Measurements from ENCODE around the gene MLLT6. TPM values are rescaled to one million over a fixed set of nuclear protein-coding genes. Genes with fewer than 3 reads are reported as not detected.
A peak's percentile ranks its signal among the peaks of the same experiment; 100 is the strongest.

MLLT6 gene
- total and polyA plus RNA-seq, 2 of the 13 experiments (the other 11 are each of a cell fraction or from before 2014, with no cell fraction given) = 50.7 to 69.5 TPM

DNA sequence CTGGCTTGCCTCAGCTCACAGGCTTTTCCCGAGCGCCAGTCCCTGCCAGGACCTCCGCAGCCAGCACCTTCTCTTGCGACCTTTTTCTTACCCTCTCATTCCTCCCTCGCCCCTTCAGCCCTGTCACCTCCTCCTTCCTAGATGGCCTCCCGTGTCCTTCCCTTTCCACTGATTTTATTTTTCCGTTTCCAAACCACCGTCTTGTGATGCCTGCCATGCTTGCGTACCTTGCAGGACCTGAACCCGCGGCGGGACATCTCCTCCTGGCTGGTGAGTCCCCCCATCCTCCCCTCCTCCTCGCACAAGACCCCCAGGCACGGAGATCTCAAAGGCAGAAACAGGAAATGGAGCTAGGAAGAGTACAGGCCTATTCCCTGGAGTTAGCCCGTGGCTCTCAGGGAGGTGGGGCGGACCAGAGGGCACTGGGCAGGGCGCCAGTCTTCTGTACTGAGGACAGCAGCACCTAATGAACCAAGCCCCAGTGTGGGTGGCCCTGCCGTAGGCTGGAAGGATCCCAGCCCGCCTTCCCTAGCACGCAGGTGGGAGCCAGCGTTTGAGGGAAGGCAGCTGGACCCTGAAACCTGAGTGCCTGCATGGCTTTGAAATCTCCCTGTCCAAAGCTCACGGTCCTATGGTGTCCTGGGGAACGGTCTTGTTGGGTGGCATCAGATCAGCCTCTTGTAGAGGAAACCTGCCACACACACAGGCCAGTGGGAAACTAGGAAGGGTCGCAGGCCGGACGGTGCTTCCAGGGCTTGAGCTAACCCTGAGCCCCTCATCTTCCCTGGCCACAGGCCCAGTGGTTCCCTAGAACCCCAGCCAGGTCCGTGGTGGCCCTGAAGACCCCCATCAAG is 25.7 kb downstream of the MLLT6 start (continued):
- no peak for TF ChIP-seq ZNF567 (CRISPR knock-in tag; IDR thresholded peaks at IDR 0.05; ENCODE audit: borderline replicate concordance)
- TF ChIP-seq GATA4 (IDR thresholded peaks at IDR 0.05; ENCODE audit: borderline replicate concordance, low read depth) = peak; percentile 4; the same call in 1 of the 2 replicates
- TF ChIP-seq, protein P1, sequence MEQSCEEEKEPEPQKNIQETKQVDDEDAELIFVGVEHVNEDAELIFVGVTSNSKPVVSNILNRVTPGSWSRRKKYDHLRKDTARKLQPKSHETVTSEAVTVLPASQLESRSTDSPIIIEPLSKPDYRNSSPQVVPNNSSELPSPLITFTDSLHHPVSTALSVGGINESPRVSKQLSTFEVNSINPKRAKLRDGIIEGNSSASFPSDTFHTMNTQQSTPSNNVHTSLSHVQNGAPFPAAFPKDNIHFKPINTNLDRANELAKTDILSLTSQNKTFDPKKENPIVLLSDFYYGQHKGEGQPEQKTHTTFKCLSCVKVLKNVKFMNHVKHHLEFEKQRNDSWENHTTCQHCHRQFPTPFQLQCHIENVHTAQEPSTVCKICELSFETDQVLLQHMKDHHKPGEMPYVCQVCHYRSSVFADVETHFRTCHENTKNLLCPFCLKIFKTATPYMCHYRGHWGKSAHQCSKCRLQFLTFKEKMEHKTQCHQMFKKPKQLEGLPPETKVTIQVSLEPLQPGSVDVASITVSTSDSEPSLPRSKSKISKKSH (CRISPR knock-in tag; IDR thresholded peaks at IDR 0.05; ENCODE audit: borderline replicate concordance) = peak; percentile 70
- 0 out of 2 replicates have a peak, but pooled peaks have one; percentile 70 for TF ChIP-seq ARHGAP35 (CRISPR knock-in tag; IDR thresholded peaks at IDR 0.05; ENCODE audit: borderline replicate concordance)
- TF ChIP-seq, protein P2, sequence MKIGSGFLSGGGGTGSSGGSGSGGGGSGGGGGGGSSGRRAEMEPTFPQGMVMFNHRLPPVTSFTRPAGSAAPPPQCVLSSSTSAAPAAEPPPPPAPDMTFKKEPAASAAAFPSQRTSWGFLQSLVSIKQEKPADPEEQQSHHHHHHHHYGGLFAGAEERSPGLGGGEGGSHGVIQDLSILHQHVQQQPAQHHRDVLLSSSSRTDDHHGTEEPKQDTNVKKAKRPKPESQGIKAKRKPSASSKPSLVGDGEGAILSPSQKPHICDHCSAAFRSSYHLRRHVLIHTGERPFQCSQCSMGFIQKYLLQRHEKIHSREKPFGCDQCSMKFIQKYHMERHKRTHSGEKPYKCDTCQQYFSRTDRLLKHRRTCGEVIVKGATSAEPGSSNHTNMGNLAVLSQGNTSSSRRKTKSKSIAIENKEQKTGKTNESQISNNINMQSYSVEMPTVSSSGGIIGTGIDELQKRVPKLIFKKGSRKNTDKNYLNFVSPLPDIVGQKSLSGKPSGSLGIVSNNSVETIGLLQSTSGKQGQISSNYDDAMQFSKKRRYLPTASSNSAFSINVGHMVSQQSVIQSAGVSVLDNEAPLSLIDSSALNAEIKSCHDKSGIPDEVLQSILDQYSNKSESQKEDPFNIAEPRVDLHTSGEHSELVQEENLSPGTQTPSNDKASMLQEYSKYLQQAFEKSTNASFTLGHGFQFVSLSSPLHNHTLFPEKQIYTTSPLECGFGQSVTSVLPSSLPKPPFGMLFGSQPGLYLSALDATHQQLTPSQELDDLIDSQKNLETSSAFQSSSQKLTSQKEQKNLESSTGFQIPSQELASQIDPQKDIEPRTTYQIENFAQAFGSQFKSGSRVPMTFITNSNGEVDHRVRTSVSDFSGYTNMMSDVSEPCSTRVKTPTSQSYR (CRISPR knock-in tag; IDR thresholded peaks at IDR 0.05; ENCODE audit: borderline replicate concordance) = no peak; the same call in 1 of the 2 replicates
- no peak for TF ChIP-seq ZFP82 (CRISPR knock-in tag; IDR thresholded peaks at IDR 0.05; ENCODE audit: borderline replicate concordance)
- peak; percentile 85 for TF ChIP-seq REPIN1 (CRISPR knock-in tag; IDR thresholded peaks at IDR 0.05; ENCODE audit: borderline replicate concordance, low read depth)
- peak; percentile 72 for TF ChIP-seq ZBTB7B (CRISPR knock-in tag; IDR thresholded peaks at IDR 0.05)
- peak; percentile 93 for TF ChIP-seq ZSCAN9 (CRISPR knock-in tag; IDR thresholded peaks at IDR 0.05; ENCODE audit: borderline replicate concordance)
- TF ChIP-seq ZNF530 (CRISPR knock-in tag; IDR thresholded peaks at IDR 0.05; ENCODE audit: low read depth) = no peak
- TF ChIP-seq GATAD2A (CRISPR knock-in tag; IDR thresholded peaks at IDR 0.05) = peak; percentile 69
- peak; percentile 84; the same call in 1 of the 2 replicates for TF ChIP-seq ZC3H4 (CRISPR knock-in tag; IDR thresholded peaks at IDR 0.05; ENCODE audit: borderline replicate concordance)
- TF ChIP-seq ETV5 (CRISPR knock-in tag; IDR thresholded peaks at IDR 0.05; ENCODE audit: borderline replicate concordance) = peak; percentile 63; the same call in 1 of the 2 replicates
- no peak for TF ChIP-seq FOXO4 (CRISPR knock-in tag; conservative IDR thresholded peaks at IDR 0.05)
- no peak for TF ChIP-seq ZNF512 (CRISPR knock-in tag; IDR thresholded peaks at IDR 0.05)
- TF ChIP-seq KDM5A (IDR thresholded peaks at IDR 0.05; ENCODE audit: borderline replicate concordance, low read length) = peak; percentile 80
- TF ChIP-seq SKI (IDR thresholded peaks at IDR 0.05; ENCODE audit: partially characterized antibody) = peak; percentile 34
- TF ChIP-seq, protein P3, sequence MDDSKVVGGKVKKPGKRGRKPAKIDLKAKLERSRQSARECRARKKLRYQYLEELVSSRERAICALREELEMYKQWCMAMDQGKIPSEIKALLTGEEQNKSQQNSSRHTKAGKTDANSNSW (CRISPR knock-in tag; IDR thresholded peaks at IDR 0.05; ENCODE audit: borderline replicate concordance) = peak; percentile 47; the same call in 1 of the 2 replicates

Measured in HepG2 (cell line).